ENCODE data around the gene MRO.

The MRO gene

DNA sequence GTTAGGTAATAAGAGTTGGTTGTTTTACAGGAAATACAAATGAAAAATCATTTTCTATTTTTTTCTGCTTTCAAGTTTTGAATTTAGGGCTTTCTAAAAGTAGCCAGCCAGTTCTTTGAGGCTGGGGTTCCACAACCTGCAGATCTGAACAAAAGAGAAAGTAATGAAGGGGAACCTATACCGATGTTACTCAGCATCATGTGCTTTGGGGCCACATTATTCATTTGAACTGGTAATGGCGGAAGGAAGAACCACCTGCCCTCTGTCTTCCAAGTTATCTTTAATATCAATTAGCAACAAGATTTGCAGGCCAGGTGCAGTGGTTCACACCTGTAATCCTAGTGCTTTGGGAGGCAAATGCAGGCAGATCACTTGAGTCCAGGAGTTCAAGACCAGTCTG lies 12.9 kb upstream of the MRO start:
- DNase-seq, result no peak

- no peak for DNase-seq
Measured at GRCh38 chr18:50830544-50830943, 10.7 kb upstream of the MRO start.

GRCh38 chr18:50829644-50830043 lies 9.8 kb upstream of the MRO start:
- DNase-seq, result no peak

- DNase-seq, result no peak
Measured at GRCh38 chr18:50826027-50826426, 6.2 kb upstream of the MRO start.

- no peak for DNase-seq
Measured at GRCh38 chr18:50825621-50826020, 5.8 kb upstream of the MRO start.

- no peak for DNase-seq
Measured at GRCh38 chr18:50822756-50823155, 2.9 kb upstream of the MRO start.

DNA sequence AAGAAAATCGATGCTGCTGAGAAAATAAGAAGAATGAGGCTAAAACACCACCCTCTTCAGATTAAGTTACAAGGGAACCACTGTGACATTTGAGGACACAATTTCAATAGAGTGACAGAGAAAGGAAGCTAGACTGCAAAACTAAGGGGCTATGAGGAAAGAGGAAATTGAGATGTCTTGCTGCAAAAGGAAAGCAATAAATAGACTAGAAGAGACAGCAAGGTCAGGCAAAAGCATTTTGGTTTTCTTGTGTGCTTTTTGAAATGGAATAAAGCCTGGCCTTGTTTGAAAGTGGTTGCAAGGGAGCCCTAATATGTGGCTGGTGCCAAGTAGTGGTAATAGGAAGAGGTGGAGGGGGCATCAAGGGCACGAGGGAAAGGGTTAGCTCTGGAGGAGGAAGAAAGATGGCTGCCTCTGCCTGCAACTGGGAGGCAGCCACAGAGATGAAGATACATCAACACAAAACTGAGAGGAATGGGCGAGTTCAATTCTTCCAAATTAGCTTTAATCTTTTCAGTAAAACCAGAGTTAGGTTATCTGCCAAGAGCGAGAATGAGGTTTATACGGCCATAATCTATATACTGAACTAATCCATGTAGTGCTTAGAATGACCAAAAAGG lies 1.2 kb upstream of the MRO start:
- no peak for DNase-seq

DNA sequence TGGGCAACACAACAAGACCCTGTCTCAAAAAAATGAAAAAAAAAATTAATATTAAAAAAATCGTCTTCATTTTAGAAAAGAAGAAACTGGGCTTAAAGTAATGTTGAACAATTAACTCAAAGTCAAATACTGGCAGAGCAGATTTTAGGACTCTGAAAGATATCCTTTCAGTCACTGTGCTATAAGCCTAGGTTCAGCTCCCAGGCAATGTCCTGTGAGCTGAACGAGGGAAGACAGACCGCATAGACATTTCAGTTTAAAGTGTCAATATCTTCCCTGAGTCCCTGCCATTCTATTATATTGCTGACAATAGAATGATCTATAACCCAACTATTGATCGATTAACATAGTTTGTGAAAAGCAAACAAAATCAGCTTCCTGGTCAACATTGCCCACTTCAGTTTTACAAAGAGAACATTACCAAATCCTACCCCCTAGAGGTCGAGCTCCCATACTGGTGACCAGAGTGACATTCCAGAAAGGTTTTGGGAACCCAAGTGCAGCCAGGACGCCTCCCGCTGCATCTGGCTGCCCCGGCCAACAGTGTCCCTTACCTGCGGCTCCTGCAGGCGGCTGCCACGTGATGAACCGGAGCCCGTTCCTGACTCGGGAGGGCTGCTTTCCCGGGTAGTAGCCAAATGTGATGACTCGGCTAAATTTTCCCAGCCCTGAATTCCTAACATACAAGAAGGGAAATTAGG lies 639 bp downstream of the MRO start:
- DNase-seq, result no peak

- no peak for DNase-seq
Measured at GRCh38 chr18:50816419-50817166, 3.2 kb downstream of the MRO start.

GRCh38 chr18:50814395-50814794 lies 5.4 kb downstream of the MRO start:
- DNase-seq, result no peak

DNA sequence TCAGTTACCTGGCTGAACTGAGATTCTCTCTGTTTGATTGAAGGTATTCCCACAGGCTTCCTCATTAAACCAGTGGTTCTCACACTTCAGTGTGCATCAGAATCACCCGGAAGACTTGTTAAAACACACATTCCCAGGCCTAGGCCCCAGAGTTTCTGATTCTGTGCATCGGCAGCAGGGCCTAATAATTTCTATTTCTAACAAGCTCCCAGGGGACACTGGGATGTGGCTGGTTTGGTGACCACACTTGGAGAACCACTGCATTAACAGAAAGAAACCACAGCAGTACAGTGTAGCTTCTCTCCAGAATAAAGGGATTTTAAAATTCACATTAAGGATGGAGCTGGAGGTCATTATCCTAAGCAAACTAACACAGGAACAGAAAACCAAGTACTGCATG lies 6.5 kb downstream of the MRO start:
- DNase-seq, result no peak

DNA sequence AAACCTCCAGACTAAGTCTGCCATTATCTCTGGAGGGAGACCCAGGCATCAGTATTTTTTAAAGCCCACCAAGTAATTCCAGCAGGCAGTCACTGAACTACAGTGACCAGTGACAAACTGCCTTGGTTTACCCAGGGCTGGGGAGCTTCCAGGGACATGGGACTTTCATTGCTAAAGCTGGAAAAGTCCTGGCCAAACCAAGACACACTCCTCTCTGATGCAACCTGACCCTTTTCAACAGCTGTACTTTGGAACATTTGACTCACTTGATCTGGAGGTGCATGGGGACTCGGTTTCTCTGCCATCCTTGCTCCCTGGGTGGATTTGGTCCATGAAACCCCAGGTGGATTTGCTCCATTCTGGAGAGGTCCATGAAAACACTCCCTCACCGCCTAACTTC lies 7.0 kb downstream of the MRO start:
- DNase-seq, result no peak

DNA sequence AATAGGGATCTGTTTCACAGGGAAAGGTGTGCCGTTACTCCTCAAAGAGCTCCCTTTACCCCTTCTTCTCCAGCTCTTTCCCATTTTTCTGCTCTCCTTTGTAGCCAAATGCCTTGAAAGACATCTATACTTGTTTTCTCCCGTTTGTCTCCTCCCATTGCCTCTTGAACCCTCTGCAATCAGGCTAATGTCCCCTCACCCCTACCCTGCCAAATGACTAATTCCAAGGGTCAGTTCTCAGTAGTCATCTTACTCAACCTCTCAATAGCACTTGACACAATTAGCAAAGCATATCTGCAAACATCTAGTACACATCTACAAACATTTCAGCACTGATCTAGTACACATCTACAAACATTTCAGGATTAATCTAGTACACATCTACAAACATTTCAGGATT lies 12.6 kb downstream of the MRO start:
- DNase-seq, result no peak

- DNase-seq, result peak; percentile 4
Measured at GRCh38 chr18:50806208-50806616, 13.6 kb downstream of the MRO start.

GRCh38 chr18:50805732-50806131 lies 14.1 kb downstream of the MRO start:
- DNase-seq, result peak; percentile 44

- DNase-seq, result no peak
Measured at GRCh38 chr18:50803592-50803991, 16.2 kb downstream of the MRO start.

- no peak for DNase-seq
Measured at GRCh38 chr18:50802141-50802540, 17.7 kb downstream of the MRO start.

DNA sequence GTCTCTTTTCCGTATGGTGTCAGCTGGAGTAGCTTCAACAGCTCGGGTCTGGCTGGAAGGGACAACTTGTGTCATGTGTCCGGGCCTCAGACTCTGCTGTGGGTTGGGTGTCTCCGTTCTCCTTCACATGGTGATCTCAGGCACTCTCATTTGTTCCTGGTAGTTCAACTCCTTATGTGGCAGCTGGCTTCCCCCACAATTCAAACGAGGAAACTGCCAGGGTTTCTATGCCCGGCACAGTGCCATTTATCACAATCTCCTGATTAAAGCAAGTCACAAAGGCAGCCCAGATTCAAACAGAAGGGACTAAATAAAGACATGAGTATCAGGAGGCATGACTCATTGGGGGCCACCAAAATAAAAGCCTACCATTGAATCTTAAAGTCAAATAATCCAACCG lies 22.7 kb downstream of the MRO start:
- no peak for DNase-seq

- DNase-seq, result no peak
Measured at GRCh38 chr18:50796495-50796894, 23.3 kb downstream of the MRO start.

GRCh38 chr18:50793641-50794565 lies 25.9 kb downstream of the MRO start:
- no peak for DNase-seq

DNA sequence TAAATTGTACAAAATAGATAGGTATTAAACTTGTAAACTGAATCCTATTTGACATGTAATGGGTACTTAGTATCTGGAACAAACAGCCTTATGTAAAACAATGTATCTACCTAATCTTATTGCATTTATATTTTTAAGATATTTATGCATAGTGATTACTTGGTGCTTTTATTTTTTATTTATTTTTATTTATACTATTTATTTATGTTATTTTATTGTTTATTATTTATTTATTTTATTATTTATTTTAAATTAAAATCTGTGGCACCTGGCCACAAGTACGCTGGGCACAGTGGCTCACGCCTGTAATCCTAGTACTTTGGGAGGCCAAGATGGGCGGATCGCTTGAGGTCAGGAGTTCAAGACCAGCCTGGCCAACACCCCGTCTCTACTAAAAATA lies 26.9 kb downstream of the MRO start:
- no peak for DNase-seq

DNA sequence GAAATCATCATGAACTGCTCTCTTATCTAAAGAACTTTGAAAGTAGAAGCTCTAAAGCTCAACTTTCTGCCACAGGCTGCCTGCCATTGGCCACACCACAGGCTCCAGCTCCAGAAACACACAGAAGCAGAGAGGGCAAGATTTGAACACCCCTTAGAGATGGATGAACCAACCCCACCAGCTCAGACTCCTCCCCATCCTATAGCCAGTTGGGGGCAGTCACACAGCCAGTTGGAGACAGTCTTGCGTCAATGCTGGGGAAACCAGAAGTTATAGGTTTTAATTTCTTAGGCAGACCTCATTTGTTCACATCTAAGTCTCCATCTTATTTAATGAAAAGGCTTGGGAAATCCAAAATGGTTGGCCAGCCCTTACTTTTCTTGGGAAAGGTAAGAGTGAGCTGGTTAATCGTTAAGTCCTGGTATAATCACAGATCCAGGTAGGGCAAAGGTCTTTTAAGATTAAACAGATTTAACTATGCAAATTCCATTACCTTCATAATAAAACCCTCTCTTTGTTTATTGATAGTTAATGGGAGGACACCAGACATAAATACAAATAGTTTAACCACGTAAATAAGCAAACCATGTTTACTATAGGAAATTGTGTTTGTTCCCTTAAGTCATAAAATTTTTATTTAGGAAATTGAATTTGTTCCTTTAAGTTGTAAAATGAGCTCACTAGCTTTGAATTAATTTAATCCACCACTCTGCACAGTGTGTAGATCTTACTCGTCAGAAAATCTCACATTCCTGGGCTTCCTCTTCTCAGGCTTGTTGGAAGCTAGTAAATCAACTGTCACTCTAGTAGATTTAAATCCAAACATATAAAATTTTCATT lies 28.0 kb downstream of the MRO start:
- DNase-seq, result no peak

Data from activated CD4-positive, alpha-beta T cell treated with anti-CD3 and anti-CD28 coated beads for 48 hours (primary cell).